Sigmoid colon (tissue), 4 donors: ENCODE data around the gene UNC45B.

Experiments used
- CTCF ChIP-seq, 4 experiments: fragments of 450-650 bp in 3 of 4; fragments of 200-600 bp in 1 of 4; IDR thresholded peaks; one replicate each; pipeline ENCODE4 v1.5.1; 2016 to 2019; ENCODE audit warnings: antibody characterized with exemption in 4 of 4, mild to moderate bottlenecking in 3 of 4, moderate library complexity in 2 of 4
- EP300 ChIP-seq, 4 donors: sonication (generic); formaldehyde crosslinking; IDR thresholded peaks; one replicate each; pipeline ENCODE4 v1.6.1; 2017; ENCODE audit warnings: antibody characterized with exemption in 4 of 4
- POLR2A ChIP-seq, 2 donors: fragments of 450-650 bp; IDR thresholded peaks; one replicate each; pipeline ENCODE4 v1.6.1; 2016; ENCODE audit warnings: antibody characterized with exemption in 2 of 2, mild to moderate bottlenecking in 2 of 2, moderate library complexity in 2 of 2

GRCh38 chr17:35129154-35129972, 18.3 kb upstream of the UNC45B start:
- TF ChIP-seq CTCF (IDR thresholded peaks at IDR 0.05): no peak
- TF ChIP-seq EP300 (IDR thresholded peaks at IDR 0.05): no peak
- no peak for TF ChIP-seq POLR2A (IDR thresholded peaks at IDR 0.05)
